HG02870 (cell line): ENCODE measurements around the gene EVA1B.

Source experiments
- ATAC-seq: cut with Tn5 transposase; IDR thresholded peaks from one replicate; pipeline ENCODE4 v1.9.1; 2021; ENCODE audit warnings: mild to moderate bottlenecking, moderate library complexity; ENCODE audit not compliant: unreplicated experiment

The EVA1B gene, protein sequence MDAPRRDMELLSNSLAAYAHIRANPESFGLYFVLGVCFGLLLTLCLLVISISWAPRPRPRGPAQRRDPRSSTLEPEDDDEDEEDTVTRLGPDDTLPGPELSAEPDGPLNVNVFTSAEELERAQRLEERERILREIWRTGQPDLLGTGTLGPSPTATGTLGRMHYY

GRCh38 chr1:36323636-36324352, at the start of gene EVA1B:
TSS of gene EVA1B (minus strand) at chr1:36323645. CDS start at chr1:36323037, 608 bp downstream.
- ATAC-seq = no peak

DNA sequence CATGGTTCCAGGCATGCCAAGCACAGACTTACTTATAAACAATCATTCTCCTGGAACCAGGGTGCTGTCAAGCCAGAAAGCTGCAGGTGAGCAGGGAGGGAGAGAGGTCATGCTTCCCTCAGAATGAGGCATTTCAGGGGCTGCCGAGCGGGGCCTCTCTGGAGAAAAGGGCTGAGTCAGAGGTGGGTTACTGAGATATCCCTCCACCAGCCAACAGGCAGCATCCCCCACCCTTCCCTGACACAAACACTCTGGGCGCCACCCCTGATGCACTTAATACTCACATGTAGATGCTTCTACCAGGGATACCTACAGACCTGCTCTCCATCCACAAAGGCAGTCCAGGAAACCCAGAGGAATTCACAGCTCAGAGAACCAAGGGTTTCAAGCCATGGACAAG, 49.2 kb upstream of the EVA1B start:
- no peak for ATAC-seq

DNA sequence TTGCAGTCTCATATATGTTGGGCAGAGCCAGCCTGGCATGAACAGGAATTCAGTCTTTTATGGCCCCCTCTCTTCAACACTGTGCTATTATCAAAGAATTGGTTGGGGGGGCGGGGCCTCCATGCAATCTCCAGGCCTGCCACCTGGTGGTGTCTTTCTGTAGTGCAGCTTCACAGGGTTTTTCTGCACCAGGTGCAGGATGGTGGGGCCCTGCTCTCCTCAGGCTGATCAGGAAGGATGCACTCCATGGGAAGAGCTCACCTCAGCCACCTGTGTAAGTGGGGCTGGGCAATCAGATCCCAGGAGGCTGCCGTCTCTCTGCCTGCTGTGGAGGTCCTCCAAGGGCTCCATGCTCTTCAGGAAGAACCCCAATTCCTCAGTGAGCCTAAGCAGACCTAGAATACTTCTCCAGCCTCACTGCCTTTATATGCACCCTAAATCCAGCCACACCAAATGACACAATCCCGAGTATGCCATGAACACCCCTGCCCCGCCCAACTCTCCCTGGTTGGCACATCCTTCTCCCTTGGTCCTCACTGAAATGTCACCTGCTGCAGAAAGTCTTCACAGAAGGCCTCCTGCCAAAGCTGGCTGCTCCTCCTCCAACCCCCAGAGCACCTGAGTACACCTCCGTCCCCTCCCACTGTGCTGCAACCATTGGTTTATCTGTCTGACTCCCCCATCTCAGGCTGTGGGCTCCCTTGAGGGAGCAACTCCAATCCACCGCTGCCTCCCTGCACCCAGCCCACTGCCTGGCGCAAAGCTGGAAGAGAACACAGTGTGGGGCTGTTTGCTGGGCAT, 45.8 kb upstream of the EVA1B start:
- no peak for ATAC-seq

- no peak for ATAC-seq
Measured at GRCh38 chr1:36367798-36368197, 44.4 kb upstream of the EVA1B start.

DNA sequence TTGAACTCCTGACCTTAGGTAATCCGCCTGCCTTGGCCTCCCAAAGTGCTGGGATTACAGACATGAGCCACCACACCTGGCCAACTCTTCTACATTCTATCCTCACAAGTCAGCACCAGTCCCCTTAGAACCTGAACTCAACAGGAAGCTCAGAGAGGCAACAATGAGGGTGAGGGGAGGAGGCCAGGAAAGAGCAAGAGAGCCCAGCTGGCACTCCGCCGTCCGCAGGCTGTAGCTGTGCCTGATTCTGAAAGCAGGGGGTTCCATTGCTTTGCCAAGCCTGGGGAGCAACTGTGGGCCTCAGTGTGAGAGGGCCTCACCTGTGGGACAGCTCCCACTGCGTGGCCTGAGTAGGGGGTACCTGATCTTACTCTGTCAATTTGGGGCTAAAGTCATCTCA, 43.6 kb upstream of the EVA1B start:
- ATAC-seq = no peak

GRCh38 chr1:36366091-36366661, 42.7 kb upstream of the EVA1B start:
- ATAC-seq = no peak

GRCh38 chr1:36365381-36365780, 41.9 kb upstream of the EVA1B start:
- no peak for ATAC-seq

- no peak for ATAC-seq
Measured at GRCh38 chr1:36359911-36360550, 36.6 kb upstream of the EVA1B start.

GRCh38 chr1:36359383-36359782, 35.9 kb upstream of the EVA1B start:
- no peak for ATAC-seq

DNA sequence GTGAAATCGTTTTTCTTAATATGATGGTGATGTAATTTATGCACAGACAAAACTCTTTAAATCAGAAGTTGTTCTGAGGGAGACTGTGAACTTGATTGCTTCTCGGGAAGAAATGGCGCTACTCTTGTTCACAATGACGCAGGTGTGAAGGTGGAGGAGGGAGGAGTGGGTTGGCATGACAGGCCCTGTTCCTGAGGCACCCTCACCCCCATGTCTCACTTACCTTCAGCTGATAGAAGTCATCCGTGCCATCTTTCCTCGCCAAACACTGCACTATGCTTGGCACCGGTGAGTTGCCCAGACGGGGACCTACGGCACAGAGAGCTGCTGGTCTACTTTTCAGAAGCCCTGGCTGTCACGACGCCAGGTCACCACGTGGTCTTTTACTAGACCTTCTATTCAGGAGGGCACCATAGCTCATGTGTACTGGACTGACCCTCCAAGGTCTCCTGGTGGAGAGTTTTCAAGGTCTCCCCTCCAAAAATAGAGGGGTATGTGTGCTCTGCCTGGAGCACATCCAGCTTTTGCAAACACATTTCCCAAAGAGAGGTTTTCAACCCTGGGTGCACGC, 35.2 kb upstream of the EVA1B start:
- no peak for ATAC-seq

- no peak for ATAC-seq
Measured at GRCh38 chr1:36355811-36356210, 32.4 kb upstream of the EVA1B start.

GRCh38 chr1:36354486-36354885, 31.0 kb upstream of the EVA1B start:
- ATAC-seq = no peak

GRCh38 chr1:36352910-36353878, 29.7 kb upstream of the EVA1B start:
- ATAC-seq = no peak

GRCh38 chr1:36352125-36352909, 28.9 kb upstream of the EVA1B start:
- no peak for ATAC-seq

GRCh38 chr1:36351227-36351977, 28.0 kb upstream of the EVA1B start:
- ATAC-seq = no peak

DNA sequence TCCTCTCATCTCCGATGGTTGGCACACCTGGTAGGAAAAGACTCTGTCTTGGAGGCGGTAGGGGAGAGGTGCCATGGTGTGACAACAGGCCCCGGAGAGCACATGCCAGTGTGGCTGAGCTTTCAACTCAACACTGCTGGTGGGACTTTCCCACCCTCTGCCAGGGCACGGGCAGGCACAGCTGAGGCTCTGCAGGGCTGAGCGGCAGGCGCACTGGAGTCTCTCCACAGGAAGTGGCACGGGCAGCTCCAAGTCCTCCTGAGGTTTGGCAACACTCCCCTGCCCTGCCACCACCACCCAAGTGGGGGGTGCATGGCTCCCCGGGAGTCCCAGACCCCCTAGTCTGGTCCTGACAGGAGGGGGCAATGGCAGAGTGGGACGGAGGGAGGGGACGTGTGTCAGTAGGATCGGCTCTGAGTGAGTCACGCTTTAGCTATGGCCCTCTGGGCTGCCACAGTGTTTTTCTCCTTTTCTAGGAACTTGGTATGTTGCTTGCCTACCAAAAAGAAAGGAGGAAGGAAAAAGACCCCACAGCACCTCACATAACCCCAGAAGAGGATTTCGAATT, 27.3 kb upstream of the EVA1B start:
- no peak for ATAC-seq

DNA sequence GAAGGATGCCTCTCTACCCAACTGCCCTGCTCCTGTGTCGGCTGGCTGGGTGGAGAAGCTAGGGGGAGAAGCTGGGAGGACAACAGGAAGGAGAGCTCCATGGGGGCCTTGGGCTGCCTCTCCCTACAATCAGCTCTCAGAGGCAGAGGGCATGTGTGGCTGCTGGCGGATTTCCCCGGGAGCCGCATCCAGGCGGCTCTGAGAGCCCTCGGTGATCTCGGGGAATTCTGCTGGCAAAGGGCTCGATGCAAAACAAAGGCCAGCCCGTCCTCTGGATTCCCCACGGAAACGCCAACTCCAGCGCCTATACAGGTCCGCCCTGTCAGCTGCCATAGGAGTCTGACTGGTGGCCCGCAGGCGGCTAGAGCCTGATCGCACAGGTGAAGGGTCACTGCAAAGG, 26.4 kb upstream of the EVA1B start:
- ATAC-seq = no peak

GRCh38 chr1:36349241-36349671, 25.8 kb upstream of the EVA1B start:
- ATAC-seq = no peak
